Esophagus muscularis mucosa (tissue), 3 donors: ENCODE measurements around the gene IRF2BP2.

ENCODE experiments used
- CTCF ChIP-seq, 3 experiments: fragments of 200-600 bp in 2 of 3; fragments of 450-650 bp in 1 of 3; sonication (generic) in 2 of 3; IDR thresholded peaks; one replicate each; pipeline ENCODE4 v1.5.1; 2017 to 2019; ENCODE audit warnings: antibody characterized with exemption in 3 of 3, mild to moderate bottlenecking in 2 of 3, moderate library complexity in 1 of 3
- POLR2AphosphoS5 ChIP-seq, 2 donors: sonication (generic); formaldehyde crosslinking; IDR thresholded peaks; one replicate each; pipeline ENCODE4 v1.6.1; 2017; ENCODE audit warnings: antibody characterized with exemption in 2 of 2

GRCh38 chr1:234578087-234578486, 31.9 kb downstream of the IRF2BP2 start:
- TF ChIP-seq POLR2AphosphoS5 (IDR thresholded peaks at IDR 0.05) (no peak), CTCF (IDR thresholded peaks at IDR 0.05) (no peak)
